HG03135 (cell line): Measurements from ENCODE around the gene ZNF292.
"Not testable (repeated sequence)": the region's sequence is repeated elsewhere in the genome, so short reads cannot be mapped to it uniquely, and the experiment has no call there.

Source experiments
- ATAC-seq: cut with Tn5 transposase; IDR thresholded peaks from one replicate; pipeline ENCODE4 v1.9.1; 2021; ENCODE audit warnings: mild to moderate bottlenecking, moderate library complexity; ENCODE audit not compliant: unreplicated experiment

The ZNF292 gene

DNA sequence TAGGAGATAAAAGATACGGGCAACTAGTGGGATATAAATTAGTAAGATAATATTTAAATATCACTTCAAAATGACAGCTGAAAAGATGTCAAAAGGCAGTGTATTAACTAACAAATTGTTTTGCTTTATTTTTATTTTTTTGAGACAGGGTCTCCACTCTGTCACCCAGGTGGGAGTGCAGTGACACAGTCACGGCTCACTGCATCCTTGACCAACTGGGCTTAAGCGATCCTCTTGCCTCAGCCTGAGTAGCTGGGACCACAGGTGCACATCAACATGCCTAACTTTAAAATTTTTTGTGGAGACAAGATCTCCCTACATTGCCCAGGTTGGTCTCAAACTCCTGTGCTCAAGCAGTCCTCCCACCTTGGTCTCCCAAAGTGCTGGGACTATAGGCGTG is 5.9 kb downstream of the ZNF292 start:
- no peak for ATAC-seq

DNA sequence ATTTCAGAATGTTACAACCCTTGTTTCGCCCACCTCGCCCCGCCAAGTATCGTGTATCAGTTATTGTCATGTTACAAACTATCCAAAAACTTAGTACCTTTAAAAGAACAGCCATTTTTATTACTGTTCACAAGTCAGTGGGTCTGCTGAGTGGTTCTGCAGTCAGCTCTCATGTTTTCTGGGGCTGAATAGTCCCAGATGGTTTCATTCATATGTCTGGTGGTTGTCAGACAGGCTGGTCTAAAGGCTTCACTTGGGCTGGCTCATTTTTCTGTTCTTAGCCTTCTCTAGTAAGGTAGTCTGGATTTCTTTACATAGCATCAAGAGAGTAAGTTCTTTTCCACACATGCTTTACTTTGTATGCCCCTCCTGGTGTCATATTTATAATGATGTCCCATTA is 8.6 kb downstream of the ZNF292 start:
- no peak for ATAC-seq

DNA sequence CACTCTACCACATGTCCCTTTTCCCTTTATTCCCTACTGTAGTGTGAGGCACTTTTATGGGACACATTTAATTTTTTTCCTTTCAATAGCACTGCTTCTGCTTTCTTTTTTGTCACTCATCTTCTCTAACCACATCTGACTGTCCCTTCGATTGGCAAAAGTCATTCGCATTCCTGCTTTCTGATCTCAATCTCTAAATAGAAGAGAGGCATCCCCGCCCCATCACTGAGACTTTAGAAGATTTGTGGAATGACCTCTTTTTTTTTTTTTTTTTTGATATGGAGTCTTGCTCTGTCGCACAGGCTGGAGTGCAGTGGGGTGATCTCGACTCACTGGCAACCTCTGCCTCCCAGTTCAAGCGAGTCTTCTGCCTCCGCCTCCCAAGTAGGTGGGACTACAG is 9.1 kb downstream of the ZNF292 start:
- no peak for ATAC-seq

DNA sequence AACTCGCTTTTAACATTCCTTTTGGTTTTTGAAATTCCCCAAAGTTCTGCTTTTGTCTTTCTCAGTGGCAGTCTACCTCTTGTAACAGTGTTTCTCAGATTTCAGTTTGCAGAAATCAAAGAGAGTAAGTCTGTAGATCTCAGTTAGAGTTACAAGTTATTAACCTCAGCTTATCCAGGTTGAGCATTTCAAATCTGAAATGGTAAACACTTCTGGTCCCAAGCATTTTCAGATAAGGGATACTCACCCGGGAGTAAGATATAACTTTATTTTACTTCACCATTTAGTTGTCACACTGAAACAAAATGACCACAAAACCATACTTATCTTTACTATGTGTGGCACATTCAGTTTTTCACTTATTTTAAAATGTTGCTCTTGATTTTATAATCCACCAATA is 9.8 kb downstream of the ZNF292 start:
- ATAC-seq = no peak

DNA sequence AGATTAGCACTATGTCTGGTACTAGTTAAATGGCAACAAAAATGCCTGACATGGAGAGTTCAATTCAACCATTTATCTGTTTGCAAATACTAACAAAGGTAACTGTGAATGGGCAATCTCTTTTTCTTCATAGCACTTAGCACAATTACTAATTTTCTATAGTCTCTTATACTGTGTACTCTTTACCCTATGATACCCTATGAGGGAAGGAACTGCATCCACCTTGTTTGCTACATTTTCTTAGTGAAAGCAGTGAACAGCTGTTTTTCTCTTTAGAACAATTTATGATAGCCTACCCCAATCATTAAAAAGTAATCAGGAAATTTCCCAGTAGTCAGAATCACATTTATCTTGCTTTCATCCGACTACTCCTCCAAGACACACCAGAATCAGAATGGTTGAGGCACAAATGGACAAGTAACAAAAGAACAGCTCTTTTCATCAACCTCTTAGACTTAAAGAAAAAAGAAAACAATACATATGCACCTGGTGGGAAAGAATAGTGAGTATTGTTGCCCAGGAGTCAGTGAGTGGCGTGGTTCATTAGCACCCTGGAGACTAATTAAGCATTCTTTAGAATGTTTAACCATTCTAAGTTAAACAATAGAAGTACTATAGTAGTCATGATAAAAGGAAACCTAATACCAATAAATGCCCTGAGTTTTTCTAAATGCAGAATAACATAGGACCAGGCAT is 16.7 kb downstream of the ZNF292 start:
- ATAC-seq = no peak

DNA sequence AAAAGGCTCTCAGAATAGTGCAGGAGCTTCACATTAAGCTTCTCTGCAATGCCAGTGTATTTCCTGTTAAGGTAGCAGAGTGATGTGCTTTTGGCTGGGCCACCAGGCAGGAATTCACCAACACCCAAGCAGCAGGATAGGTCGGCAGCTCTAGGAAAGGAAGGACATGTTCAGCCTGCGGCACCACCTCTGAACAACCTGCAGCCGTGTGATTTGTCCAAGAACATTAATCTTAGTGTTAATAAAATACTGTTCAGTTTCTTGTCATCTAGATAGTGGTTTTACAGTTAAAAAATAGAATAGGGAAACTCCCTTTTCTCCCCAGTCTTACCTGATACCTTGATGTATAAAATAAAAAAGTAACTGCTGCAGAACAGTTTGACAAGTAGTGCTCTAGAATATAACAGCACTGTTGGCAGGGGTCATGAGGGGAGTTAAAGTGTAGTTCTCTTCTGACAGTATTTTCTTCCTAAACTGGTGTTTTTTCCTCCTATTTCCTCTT is 18.8 kb downstream of the ZNF292 start:
- peak; percentile 43 for ATAC-seq

DNA sequence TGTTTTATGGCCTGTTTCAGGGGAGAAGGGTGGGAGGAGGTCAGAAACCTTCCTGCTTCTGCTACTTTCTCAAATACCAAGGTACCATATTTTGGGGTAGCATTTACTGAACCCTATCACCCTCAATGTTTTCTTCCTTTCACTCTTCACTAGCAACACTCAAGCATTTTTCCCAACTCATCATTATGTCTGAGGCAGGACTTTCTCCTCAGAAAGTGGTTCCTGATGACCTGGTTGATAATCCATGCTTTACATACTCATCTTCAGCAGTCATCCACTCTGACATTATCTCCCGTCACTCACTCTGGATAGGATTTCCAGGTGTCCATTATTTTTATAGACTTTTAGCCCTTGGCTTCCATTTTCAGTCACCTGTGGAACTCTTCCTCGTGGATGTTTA is 21.1 kb downstream of the ZNF292 start:
- ATAC-seq = no peak

DNA sequence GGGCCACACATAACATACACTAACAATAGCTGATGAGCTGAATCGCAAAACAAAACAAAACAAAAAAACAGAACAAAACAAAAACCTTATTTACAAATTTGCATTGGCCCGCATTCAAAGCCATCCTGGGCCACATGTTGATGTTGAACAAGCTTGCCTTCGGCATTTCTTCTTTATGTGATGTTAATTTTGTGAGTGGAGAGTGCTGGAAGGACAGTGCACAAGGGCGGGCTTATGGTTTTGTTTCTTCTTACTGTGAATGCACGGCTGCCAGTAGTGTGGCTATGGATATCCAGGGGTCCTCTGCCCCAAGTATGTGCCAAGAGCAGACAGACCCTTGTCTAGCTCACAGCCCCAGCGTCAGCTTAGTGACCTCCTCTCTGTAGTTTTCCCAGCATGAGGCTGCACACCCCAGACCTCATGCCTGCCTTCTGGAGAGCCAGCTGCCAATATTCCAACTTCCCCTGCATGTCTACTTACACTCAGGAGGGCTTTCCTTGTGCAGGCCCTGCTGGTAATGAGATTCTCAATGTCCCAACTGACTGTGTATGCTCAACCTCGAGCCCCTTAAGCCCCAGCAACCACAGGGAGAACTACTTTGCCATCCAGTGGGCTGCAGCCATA is 24.9 kb downstream of the ZNF292 start:
- no peak for ATAC-seq

DNA sequence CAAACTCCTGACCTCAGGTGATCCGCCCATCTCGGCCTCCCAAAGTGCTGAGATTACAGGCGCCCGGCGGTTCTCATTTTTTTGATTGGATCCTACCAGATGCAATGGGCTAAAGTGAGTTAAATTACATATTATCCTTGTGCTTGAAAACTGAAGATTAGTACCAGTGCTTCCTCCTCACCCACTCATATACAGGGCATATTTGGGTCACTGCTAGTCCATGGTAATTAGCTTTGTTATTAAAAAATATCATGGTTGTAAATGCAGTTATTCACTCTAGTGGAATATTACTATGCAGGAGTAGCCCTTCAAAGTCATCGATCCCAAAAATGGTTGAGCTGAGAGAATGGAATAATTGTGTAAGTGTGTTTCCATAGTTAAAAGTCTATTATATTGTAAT is 26.5 kb downstream of the ZNF292 start:
- ATAC-seq = no peak

DNA sequence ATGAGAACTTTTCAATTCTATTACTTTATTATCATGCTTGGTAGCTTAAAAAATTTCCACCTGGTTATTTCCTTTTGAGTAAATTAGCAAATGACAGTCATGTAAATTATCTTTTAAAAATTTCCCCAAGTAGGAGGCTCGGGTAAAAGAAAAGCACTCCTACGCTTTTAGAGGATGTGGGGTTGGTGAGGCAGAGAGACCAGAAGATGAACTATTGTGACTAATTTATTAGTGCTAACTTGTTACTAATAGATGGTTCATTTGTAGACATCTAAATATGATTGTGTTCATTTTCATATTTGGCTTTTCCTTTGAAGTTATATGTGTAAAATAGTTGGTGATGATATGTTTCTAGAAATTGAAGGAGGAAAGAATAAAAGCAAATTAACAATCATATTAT is 27.0 kb downstream of the ZNF292 start:
- peak; percentile 65 for ATAC-seq

DNA sequence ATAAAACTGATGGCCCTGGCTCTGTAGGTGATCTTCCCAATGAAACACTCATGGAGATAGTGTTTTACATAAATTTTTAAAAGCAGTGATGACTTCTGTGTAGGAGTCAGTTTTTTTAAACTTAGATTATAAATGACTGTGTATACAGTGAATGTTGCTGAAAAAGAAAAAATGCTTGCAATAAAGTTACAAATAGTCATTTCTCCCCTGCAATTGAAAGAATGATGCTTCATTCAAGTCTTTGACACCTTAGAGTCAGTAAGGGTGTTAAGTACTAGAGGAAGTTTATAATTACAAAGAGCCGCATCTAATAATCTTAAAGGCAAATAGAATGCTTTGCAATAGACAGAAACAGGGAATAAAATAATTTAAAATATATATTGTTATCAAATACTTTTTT is 27.6 kb downstream of the ZNF292 start:
- ATAC-seq = no peak

DNA sequence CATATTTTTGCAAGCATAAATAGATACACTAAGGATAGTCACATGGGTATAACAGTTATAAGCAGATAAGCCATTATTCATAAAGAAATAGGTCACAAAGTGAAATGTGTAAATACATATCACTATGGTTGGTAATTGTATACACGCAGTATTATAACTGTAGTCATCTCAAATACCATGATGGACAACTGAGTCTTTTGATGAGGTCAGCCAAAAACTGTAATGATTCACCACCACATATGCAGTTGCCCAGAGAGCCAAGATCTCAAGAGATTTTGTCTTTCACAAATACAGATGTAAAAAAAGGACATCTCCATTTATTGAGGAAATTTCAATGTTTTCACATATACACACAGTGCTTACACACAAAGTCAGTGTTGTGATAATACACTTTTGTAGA is 28.3 kb downstream of the ZNF292 start:
- no peak for ATAC-seq

DNA sequence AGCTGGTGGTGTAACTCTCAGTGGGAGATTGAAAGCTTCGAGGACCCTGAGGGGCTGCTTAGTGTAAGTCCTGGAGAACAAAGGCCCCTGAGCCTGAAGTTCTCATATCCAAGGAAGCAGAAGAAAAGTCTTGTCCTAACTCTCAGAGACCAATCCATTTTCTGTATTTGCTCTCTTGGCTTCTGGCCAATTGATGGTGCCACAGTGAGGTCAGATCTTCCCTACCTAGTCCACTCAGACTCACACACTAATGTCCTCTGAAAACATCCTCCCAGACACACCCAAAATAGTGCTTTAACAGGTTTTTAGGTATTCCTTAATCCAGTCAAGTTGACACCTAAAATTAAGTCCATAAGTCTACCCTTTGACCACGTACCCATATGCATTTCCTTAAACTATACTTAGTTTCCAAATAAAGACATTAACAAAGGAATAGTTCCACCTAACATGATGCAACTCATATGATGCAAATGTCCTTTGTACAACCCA is 29.4 kb downstream of the ZNF292 start:
- no peak for ATAC-seq

DNA sequence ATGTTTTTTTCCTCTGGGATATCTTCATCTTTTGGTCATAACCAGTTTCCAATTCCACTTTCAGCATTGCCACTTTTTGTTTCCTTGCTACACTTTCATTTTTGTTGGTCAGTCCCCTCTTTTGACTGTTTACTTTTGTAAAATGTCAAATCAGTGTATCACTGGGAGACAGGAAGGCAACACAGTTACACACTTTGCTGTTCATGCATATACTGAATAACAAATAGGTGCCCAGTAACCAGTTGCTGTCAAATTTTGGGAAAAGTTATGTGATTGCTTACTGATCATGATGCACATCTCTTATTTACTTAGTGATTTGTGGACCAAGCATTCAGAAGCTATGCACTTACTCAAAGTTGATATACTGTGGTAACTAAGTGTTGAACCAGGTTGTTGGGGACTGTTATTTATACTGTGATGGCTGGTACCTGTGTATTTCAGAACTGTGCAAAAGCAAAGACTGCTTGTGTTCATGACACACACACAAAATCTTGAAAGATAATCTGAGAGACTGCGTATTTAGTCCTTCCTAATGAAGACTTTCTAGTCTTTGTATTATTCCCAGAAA is 41.0 kb downstream of the ZNF292 start:
- ATAC-seq = no peak

DNA sequence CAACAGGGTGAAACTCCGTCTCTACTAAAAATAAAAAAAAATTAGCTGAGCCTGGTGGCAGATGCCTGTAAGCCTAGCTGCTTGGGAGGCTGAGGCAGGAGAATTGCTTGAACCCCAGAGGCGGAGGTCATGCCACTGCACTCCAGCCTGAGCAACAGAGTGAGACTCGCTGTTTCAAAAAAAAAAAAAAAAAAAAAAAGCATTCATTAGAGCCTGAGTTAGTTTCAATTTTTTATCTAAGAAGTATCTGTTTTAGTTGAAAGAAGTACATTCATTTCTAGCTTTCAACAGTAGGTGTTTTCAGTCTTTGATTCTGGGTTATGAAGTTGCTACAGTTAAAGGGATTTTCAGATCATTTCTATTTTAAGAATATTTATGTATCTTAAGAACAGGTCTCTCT is 42.2 kb downstream of the ZNF292 start:
- peak; percentile 53 for ATAC-seq

DNA sequence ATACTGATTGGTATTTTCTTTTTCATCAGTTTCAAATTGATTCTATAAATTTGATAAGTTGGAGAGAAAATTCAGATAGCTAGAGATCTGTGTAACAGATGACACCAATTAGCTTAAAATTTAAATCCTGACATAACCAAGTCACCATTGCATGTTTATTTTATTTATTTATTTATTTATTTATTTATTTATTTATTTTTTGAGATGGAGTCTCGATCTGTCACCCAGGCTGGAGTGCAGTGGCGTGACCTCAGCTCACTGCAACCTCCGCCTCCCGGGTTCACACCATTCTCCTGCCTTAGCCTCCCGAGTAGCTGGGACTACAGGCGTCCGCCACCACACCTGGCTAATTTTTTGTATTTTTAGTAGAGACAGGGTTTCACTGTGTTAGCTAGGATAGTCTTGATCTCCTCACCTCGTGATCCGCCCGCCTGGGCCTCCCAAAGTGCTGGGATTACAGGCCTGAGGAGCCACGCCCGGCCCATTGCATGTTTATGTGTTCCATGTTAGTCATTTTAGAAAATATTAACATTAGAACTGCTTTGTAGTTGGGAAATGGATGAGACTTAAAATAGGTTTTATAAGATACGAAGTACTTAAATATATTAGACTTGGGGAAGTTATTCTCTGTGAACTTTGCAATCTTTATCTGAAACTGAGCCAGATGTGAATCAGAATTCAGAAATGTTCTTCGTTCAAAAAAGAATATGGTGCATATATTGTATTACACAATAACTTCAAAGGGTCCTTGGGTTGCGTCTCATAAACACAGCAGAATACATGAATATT is 42.9 kb downstream of the ZNF292 start:
- not testable (repeated sequence) for ATAC-seq

DNA sequence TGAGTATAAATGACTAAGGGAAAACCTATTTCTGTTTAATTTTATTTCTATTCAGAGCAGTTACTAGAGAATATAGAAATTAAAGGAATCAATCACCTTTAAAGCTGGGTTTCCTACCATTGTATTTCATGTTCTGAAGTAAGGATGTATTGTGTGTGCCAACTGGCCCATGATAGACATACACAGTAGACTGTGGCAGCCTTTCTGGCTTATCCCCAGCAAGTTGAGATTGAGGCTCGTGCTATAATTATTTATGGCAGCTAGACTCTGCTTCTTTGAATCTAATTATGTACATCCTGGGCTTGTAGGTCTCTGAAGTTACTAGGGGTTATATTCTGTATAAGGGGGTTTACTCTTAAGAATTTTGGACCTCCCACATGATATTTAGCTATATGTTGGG is 44.4 kb downstream of the ZNF292 start:
- no peak for ATAC-seq

DNA sequence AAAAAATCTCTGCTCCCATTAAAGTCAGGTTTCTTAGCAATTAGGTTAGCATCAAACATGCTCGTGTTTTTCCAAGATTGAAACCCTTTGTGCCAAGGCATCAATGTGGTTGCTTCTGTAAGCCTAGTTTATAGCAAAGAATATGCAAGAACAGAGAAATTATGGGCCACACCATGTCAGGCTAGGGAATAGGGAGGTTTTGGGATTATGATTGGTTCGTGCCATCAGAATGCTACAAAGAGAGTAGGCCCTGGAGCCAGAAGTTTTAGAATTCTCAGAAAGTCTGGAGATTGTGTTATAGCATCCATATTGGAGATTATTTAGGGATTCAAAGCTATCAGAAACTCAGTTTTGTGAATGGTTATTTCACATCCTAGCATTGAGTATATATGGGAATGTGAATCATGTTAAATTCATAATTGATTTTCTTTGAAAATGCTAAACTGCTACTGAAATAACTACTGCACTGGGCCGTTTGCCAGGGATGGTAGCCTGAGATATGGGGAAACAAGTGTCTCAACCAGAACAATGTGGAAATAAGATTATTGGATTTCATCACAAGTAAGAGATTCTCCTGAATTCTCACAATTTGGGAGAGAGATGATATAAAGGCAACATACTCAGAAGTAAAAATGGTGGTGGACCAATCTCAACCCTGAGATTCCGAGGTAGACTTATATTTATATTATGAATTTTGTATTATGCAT is 45.3 kb downstream of the ZNF292 start:
- no peak for ATAC-seq

DNA sequence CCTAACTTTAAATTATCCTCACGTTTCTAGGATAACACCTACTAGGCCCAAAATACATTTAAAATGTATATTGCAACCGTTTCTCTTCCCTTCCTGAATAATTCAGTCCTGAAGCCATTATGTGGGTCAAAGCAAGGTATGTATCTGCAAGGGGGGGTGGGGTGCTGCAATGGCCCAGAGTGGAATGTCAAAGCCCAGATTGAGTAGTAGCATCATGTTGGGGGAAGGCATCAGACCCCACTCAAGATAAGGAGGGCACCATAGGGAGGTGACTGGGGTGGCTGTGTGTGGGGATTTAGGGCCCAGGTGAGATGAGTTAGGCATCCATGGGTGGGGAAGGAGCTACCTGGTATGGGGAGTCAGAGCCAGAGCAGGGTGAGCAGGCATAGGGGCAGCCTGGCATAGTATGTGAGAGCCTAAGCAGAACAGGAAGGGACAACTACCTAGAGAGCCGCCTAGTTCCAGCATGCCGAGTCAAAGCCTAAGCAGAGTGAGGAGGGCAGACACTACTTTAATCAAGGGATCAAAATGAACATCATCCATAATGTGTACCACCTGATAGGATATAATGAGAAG is 48.2 kb downstream of the ZNF292 start:
- ATAC-seq = no peak

DNA sequence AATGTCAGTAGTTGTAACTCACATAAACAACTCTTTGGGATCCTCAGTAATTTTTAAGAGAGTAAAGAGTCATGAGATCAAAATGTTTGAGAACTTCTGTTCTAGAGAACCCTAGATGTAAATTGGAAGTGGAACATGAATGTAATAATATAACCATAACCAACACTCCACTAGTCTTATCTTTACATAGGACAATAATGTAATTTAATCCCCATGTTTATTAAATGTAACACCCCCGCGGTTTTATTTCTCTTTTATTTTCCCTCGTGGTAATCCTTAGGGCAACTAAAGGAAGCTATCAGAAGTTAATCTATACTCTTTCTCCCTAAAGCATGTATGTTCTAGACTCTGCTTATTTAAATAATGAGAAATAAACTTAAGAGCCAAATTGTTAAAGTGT is 54.4 kb downstream of the ZNF292 start:
- ATAC-seq = no peak
